OCI-LY7 (cell line): ENCODE results near the gene TMEM222.

Source experiments
- CTCF ChIP-seq: fragments of 200-600 bp; sonication (generic); conservative IDR thresholded peaks from 2 replicates; pipeline ENCODE4 v1.5.1; 2014; ENCODE audit warnings: mild to moderate bottlenecking, antibody characterized with exemption, low read length, moderate library complexity, mixed read lengths
- EZH2phosphoT487 ChIP-seq: fragments of 200-600 bp; sonication (generic); IDR thresholded peaks from 2 replicates; pipeline ENCODE4 v1.6.1; 2018; ENCODE audit warnings: low read depth, borderline replicate concordance, mild to moderate bottlenecking, mixed run types, antibody characterized with exemption, low read length, moderate library complexity, mixed read lengths

DNA sequence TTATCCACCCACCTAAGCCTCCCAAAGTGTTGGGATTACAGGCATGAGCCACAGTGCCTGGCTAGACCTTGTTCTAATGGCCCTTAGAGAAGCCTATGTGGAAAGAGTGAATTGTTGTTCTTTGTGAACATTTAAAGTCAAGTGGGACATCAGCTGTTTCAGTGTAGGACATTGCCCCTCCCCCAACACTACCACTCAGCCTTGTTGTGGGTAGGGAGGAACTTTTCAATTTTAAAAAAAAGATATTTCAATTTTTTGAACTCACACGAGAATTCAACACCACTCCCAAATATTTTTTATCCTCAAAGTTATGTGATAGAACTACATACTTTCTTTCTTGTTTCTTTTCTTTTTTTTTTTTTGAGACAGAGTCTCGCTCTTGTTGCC lies 36.7 kb upstream of the TMEM222 start:
- TF ChIP-seq EZH2phosphoT487 (no peak), CTCF (no peak)
